ENCODE measurements around the gene CNTROB.
A peak's percentile ranks its signal among the peaks of the same experiment; 100 is the strongest.

CNTROB gene

GRCh38 chr17:7992516-7992915, 60.5 kb downstream of the CNTROB start:
- Histone ChIP-seq H3K27ac (no peak overlapping the region), H3K9ac (ENCODE audit: insufficient read length) (no peak overlapping the region), H3K4me3 (no peak overlapping the region), H3K9me3 (ENCODE audit: low read depth, low read length) (no peaks in the 10 kb centered on the region), H3K36me3 (ENCODE audit: insufficient read depth, low read length) (no peaks in the 10 kb centered on the region)
- TF ChIP-seq EZH2 (IDR thresholded peaks at IDR 0.05) (no peak), POLR2AphosphoS5 (IDR thresholded peaks at IDR 0.05; ENCODE audit: borderline replicate concordance, low read depth, low read length) (no peak), FOXP2 (optimal IDR thresholded peaks at IDR 0.05; ENCODE audit: control extremely low read depth, extremely low read length, insufficient read depth) (no peak)
- DNase-seq (ENCODE audit: low read depth, low spot score) = no peak

- DNase-seq (ENCODE audit: low read depth, low spot score) = no peak
- no peaks in the 10 kb centered on the region for H3K9me3 ChIP-seq (ENCODE audit: low read depth, low read length)
- no peak overlapping the region for H3K4me3 ChIP-seq
- no peak overlapping the region for H3K27ac ChIP-seq
- TF ChIP-seq POLR2AphosphoS5 (IDR thresholded peaks at IDR 0.05; ENCODE audit: borderline replicate concordance, low read depth, low read length) (no peak), EZH2 (IDR thresholded peaks at IDR 0.05) (no peak), FOXP2 (optimal IDR thresholded peaks at IDR 0.05; ENCODE audit: control extremely low read depth, extremely low read length, insufficient read depth) (no peak)
- no peak overlapping the region for H3K9ac ChIP-seq (ENCODE audit: insufficient read length)
- no peaks in the 10 kb centered on the region for H3K36me3 ChIP-seq (ENCODE audit: insufficient read depth, low read length)
Measured at GRCh38 chr17:7992924-7993323, 60.9 kb downstream of the CNTROB start.

- Histone ChIP-seq H3K27ac (no peak overlapping the region), H3K9ac (ENCODE audit: insufficient read length) (no peak overlapping the region), H3K4me3 (no peak overlapping the region), H3K9me3 (ENCODE audit: low read depth, low read length) (no peaks in the 10 kb centered on the region), H3K36me3 (ENCODE audit: insufficient read depth, low read length) (no peaks in the 10 kb centered on the region)
- no peak for DNase-seq (ENCODE audit: low read depth, low spot score)
- TF ChIP-seq POLR2AphosphoS5 (IDR thresholded peaks at IDR 0.05; ENCODE audit: borderline replicate concordance, low read depth, low read length) (no peak), EZH2 (IDR thresholded peaks at IDR 0.05) (no peak), FOXP2 (optimal IDR thresholded peaks at IDR 0.05; ENCODE audit: control extremely low read depth, extremely low read length, insufficient read depth) (no peak)
Measured at GRCh38 chr17:7993972-7994589, 62.1 kb downstream of the CNTROB start.

DNA sequence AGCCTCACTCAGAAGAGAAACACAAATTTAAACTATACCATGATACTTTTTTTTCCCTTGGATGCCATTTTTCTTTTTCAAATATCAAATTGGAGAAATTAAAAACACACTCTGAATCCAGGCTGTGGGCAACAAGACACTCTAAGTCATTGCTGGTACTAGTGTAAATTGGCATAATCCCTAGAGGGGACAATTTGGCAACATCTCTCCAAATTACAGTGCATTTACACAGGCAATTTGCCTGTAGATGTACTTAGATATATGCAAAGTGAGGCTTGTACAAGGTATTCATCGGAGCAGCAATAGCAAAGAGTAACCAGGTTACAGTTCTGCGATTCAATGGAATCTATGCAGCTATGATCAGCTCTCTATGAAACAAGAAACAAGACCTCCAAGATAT, 63.7 kb downstream of the CNTROB start:
- Histone ChIP-seq H3K9me3 (ENCODE audit: low read depth, low read length) (no peaks in the 10 kb centered on the region), H3K4me3 (no peak overlapping the region), H3K27ac (peak overlapping the region; percentile 5; the same call in 1 of the 2 replicates), H3K9ac (ENCODE audit: insufficient read length) (no peak overlapping the region), H3K36me3 (ENCODE audit: insufficient read depth, low read length) (no peaks in the 10 kb centered on the region)
- DNase-seq (ENCODE audit: low read depth, low spot score) = no peak
- TF ChIP-seq EZH2 (IDR thresholded peaks at IDR 0.05) (no peak), POLR2AphosphoS5 (IDR thresholded peaks at IDR 0.05; ENCODE audit: borderline replicate concordance, low read depth, low read length) (no peak), FOXP2 (optimal IDR thresholded peaks at IDR 0.05; ENCODE audit: control extremely low read depth, extremely low read length, insufficient read depth) (no peak)

DNA sequence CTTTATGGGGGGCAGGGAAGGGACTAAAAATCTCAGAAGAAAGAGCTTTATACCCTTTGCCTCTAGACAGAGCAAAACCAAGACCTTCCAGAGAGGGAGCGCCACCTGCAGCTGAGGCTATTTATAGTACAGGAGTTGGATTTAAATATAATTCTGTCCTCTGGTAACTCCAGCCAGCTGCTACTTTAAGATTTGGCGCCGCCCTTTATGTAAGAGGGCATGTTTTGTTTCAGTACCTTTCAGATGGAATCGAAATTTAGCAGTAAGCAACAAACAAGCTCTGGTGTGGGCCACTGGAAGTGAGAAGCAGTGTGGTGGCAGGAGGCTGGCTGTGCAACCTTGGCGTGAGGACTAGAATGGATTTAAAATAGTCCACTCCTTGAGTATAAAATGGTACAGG, 65.2 kb downstream of the CNTROB start:
- DNase-seq (ENCODE audit: low read depth, low spot score) = no peak
- Histone ChIP-seq H3K9me3 (ENCODE audit: low read depth, low read length) (no peaks in the 10 kb centered on the region), H3K9ac (ENCODE audit: insufficient read length) (no peak overlapping the region), H3K36me3 (ENCODE audit: insufficient read depth, low read length) (no peaks in the 10 kb centered on the region), H3K4me3 (no peak overlapping the region), H3K27ac (no peak overlapping the region)
- TF ChIP-seq FOXP2 (optimal IDR thresholded peaks at IDR 0.05; ENCODE audit: control extremely low read depth, extremely low read length, insufficient read depth) = no peak
- TF ChIP-seq EZH2 (IDR thresholded peaks at IDR 0.05) = no peak
- no peak for TF ChIP-seq POLR2AphosphoS5 (IDR thresholded peaks at IDR 0.05; ENCODE audit: borderline replicate concordance, low read depth, low read length)
